Left kidney (tissue), 2 donors: ENCODE measurements around the gene TMPRSS11A. TPM values are rescaled to one million over a fixed set of nuclear protein-coding genes. Genes with fewer than 3 reads are reported as not detected.

Experiments
- DNase-seq: peaks from one replicate; pipeline ENCODE4 v3.0.0-alpha.2; 2013
- polyA plus RNA-seq: library from polyadenylated mRNA; unstranded; fragments of 120-200 nt; gene quantifications from one replicate; pipeline ENCODE4 v1.2.1, GENCODE V29; 2013; ENCODE audit not compliant: insufficient read length

Gene TMPRSS11A
- polyA plus RNA-seq, 1 donor = 0.03 TPM

DNA sequence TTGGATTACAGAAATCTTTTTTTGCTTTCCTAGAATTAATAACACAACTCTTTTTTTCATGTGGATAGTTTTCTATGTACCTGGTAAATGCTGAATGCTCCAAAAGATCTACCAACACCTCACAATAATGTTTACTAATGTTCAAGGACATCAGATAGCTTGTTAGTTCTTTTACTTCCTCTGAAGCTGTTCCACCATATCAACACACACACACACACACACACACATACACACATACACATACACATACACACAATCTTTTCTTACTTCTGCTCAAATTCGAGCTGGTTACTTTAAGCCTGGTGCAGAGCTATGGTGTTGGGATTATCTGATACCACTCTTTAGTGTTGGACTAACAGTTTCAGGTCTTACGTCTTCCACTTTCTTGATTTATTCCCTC lies 51.2 kb downstream of the TMPRSS11A start:
- DNase-seq = no peak

DNA sequence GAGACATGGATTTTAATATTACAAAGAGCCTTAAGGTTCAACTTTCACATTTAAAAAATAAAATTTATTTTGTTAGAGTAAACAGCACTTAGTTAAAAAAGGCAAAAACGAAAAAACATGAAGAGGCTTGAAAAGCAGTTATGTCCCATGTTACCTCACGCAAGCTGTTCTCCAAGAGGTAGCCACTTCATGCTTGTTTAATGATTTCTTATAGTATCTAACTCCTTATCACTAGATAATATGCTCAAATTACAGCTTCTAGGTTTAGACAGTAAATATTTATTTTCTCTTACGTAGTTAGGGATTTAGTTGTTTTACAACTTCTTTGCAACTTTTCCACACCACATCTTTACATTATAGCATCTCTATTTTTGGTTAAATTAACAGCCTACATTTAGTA lies 51.7 kb downstream of the TMPRSS11A start:
- DNase-seq = no peak

- DNase-seq = no peak
Observed at GRCh38 chr4:67911141-67911540, 52.2 kb downstream of the TMPRSS11A start.

DNA sequence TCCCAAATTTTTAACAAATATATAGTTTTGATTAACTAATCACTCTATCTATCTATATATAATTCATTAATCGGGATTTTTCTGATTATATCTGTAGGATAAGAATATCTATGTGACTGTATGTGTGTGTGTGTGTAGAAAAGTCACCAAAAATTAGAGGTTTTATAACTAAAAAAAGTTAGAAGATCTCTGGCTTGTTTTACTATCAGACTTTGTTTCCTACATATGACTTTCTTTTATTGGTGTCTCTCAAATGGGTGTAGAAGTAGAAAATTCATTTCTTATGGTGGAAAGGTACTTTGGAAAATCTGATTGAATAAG lies 52.7 kb downstream of the TMPRSS11A start:
- DNase-seq = no peak

- DNase-seq = no peak
Observed at GRCh38 chr4:67909905-67910584, 53.2 kb downstream of the TMPRSS11A start.

GRCh38 chr4:67907650-67908049 lies 55.6 kb downstream of the TMPRSS11A start:
- DNase-seq = no peak

GRCh38 chr4:67899096-67899495 lies 64.2 kb downstream of the TMPRSS11A start:
- no peak for DNase-seq

- DNase-seq = no peak
Observed at GRCh38 chr4:67897686-67898085, 65.6 kb downstream of the TMPRSS11A start.

GRCh38 chr4:67896421-67897065 lies 66.8 kb downstream of the TMPRSS11A start:
- DNase-seq = no peak

- no peak for DNase-seq
Observed at GRCh38 chr4:67894659-67895058, 68.6 kb downstream of the TMPRSS11A start.

DNA sequence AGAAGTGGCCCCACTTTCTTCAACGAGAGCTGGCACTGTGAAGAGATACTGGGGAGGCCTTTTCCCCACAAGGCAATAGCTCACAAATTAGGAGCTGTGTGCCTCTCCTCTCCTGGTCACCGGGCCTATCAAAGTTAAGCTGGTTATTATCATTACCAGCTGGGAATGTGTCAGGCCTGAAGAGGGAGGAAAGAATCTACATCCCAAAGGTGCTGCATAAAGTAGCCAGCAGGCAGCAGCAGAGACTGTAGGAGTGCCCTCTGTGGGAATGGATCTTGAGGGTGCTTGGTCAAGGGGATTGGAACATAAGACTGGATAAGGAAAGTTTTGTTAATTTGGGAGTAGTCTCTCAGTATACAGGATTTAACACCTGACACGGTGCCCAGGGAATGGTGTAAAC lies 70.4 kb downstream of the TMPRSS11A start:
- no peak for DNase-seq

- DNase-seq = no peak
Observed at GRCh38 chr4:67892253-67892652, 71.0 kb downstream of the TMPRSS11A start.

DNA sequence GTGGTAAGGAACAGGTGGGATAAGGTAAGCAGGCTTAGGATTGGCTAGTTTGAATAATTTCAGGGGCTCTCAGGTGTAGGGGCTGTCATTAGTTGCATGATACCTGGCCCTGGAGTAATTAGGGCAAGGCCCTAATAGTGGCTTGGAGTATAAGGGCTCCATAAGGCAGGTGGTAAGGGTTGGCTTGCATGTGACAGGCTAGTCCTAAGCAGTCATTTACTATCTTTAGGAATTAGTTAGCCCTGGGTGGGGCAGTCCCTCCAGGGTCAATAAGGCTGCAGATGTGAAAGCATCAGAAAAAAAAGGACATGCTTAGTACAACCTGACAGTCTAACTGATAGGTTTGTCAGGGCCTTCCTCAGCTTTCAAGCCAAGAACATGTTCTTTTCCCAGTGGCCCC lies 71.6 kb downstream of the TMPRSS11A start:
- DNase-seq = no peak

GRCh38 chr4:67886281-67886680 lies 77.0 kb downstream of the TMPRSS11A start:
- DNase-seq = no peak

DNA sequence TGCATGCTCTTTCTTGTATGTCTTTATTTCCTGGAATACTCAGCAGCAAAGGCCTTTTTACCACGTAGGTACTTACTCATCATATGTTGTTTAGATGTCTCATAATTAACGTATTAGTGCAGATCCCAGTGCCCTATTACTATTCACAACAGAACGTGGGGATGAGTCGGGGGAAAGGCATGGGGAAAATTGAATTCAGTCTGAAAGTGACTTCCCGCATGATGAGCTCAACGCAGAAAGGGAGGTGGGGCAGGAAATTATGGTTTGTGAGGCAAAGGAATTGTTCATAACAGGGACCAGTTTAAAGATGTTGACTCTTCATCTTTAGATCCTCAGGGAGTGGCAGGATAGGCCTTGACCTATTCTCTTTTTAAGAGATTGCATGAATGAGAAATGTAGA lies 77.5 kb downstream of the TMPRSS11A start:
- DNase-seq = no peak

GRCh38 chr4:67884701-67885100 lies 78.6 kb downstream of the TMPRSS11A start:
- no peak for DNase-seq

DNA sequence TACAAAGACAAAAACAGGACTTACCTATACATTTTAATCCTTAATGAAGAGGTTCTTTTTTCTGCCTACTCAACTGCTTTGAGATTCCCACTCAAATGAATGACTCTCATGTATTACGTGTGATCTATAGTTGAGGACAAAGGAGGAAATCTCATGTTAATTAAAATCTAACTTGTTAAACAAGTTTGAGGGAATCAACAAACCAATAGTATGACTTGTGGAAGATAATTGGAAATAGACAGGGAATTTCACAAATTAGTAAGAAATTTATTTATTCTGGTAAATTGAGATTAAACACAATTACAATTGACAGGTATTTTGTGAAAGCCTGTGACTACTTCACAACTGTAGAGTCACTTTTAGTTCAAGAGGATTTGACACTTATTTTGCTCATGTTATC lies 79.4 kb downstream of the TMPRSS11A start, which contains the start of gene TMPRSS11D:
TSS of gene TMPRSS11D (minus strand) at position 101 of the 400 bp plus-strand sequence. CDS start at position 32, 69 bp downstream.
- no peak for DNase-seq

DNA sequence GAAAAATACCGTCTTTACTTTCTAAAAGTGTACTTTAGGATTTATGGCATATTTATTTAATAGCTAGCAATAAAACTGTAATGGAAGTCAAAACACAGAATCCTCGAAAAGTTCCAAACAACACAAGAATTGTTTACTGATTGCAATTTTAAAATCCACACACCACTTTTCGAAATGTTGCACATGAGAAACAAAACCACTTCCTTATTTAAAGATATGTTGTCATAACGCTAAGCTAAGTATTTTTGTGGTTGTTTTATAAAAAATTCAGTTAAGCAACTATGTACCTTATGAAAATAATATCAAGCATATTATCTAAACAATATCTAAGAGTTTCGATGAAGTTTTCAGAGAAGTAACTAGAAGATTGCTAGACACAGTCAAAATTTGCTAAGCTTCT lies 79.8 kb downstream of the TMPRSS11A start:
- no peak for DNase-seq

DNA sequence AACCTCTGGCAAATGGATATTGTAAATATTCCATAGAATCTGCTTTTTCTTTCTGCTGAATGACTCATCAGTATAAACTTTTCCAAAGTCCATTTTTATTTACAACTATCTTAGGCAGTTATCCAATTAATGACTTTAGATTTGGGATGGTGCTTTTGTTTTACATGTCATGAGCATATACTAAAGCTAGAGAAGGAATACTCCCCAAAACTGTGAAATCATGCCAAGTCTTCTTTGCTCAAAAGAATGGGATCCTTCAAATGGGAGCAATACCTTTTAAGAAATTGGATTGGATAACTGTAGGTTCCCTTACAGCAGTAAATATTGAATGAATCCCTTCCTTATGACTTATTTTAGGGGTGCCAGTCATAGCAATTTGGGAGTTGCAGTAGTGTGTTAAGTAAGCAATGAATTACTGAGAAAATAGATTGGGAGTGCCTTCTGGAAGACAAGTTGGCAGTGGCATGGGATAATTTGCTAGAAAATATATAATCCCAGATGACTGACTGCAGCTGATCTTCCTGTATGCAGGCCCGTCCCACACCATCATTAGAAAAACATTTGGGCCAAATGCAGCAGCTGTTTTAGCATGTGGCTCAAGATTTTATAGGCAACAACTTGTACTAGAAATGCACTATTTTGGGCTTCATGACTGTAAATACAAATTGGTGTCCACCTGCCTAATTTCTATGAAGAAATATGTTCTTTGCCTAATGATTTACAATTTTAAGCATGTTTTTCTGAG lies 82.3 kb downstream of the TMPRSS11A start:
- DNase-seq = no peak

DNA sequence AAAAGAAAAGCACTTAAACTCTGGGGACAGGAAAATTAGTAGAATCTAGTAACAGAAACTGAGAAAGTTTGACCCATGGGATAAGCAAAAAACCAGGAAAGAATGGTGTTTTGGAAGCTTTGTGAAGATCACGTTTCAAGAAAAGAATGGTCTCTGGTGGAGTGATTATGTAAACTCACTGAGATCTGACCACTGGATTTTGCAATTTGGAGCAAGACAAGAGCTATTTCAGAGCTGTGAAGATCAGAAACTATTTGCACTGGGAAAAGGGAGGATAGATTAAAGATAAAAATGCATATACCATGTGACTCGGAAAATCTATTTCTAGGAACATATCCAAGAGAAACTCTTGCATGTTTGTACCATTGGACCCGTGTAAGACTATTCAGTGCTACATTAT lies 83.8 kb downstream of the TMPRSS11A start:
- no peak for DNase-seq

- no peak for DNase-seq
Observed at GRCh38 chr4:67877086-67877485, 86.2 kb downstream of the TMPRSS11A start.

DNA sequence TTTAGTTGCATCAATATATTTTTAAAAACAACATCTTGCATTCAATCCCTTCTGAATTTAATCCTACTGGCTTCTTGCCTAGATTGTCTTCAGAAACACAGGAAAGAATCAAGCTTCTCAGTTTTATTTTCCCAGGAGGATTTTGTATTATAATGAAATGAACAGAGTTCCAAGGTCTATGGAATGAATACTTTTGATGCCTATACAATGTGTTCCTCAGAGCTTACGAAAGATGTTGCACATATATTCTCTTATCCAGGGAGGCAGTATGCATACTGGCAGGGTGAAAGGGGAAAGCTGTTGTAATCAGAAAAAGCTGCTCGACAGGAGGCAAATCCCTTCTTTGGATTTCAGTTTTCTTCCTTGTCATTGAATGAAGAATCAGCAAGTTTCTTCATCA lies 88.3 kb downstream of the TMPRSS11A start:
- no peak for DNase-seq

DNA sequence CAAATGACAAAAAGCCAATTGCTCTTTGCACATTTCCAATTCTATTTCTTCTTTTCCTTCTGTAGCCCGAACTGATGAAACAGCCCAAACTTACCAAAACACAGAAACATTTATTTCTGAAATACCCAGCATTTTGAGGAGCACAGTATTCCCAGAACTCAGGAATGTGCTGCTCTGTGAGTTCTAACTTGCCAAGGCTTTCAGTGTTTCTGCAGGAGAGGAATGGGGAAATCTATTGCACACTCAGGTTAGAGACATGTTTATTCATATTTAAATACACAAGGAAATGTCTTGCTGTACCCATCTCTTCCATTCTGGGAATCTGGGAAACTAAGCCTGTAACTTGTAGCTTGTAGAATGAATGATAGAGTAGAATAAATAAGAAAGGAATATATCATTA lies 90.2 kb downstream of the TMPRSS11A start:
- no peak for DNase-seq
